HEK293 (cell line): ENCODE data around the gene OR2S2.
"Not testable (repeated sequence)": the region's sequence is repeated elsewhere in the genome, so short reads cannot be mapped to it uniquely, and the experiment has no call there.

Experiments
- ZNF138 ChIP-seq: fragments of 450-650 bp; formaldehyde crosslinking; IDR thresholded peaks from 2 replicates; pipeline ENCODE4 v1.5.1; 2016; ENCODE audit warnings: missing biosample characterization, missing genetic modification characterization, borderline replicate concordance
- ZNF621 ChIP-seq: fragments of 450-650 bp; formaldehyde crosslinking; IDR thresholded peaks from 2 replicates; pipeline ENCODE4 v1.5.1; 2017; ENCODE audit warnings: missing biosample characterization, missing genetic modification characterization

GRCh38 chr9:35997016-35997415 lies 39.1 kb upstream of the OR2S2 start:
- not testable (repeated sequence) for TF ChIP-seq ZNF138; ZNF621 (tag by site-specific recombination)
